Spleen (tissue), 7 donors: ENCODE measurements around the gene AHRR.

ENCODE experiments used
- POLR2AphosphoS5 ChIP-seq, 3 donors: sonication (generic); formaldehyde crosslinking; IDR thresholded peaks; one replicate each; pipeline ENCODE4 v1.5.1; 2017; ENCODE audit warnings: antibody characterized with exemption in 3 of 3
- TF ChIP-seq, protein P1 (sequence below), 11 experiments: fragments of 200-600 bp in 7 of 11; fragments of 450-650 bp in 4 of 11; sonication (generic) in 4 of 11; IDR thresholded peaks in 8 of 11; conservative IDR thresholded peaks in 3 of 11; 1 replicate in 7 of 11; 2 replicates in 4 of 11; pipeline versions ENCODE4 v1.4.0 to v1.8.0; 2016 to 2021; ENCODE audit warnings: antibody characterized with exemption in 11 of 11, inconsistent platforms in 4 of 11, mild to moderate bottlenecking in 1 of 11
- donor health status: DM: no; HTN: no; CAD: no; lungs with moderate emphysema.
- donor health status: DM: no; HTN: no; CAD: no.
- donor health status: DM: no; HTN: no; CAD: no.

DNA sequence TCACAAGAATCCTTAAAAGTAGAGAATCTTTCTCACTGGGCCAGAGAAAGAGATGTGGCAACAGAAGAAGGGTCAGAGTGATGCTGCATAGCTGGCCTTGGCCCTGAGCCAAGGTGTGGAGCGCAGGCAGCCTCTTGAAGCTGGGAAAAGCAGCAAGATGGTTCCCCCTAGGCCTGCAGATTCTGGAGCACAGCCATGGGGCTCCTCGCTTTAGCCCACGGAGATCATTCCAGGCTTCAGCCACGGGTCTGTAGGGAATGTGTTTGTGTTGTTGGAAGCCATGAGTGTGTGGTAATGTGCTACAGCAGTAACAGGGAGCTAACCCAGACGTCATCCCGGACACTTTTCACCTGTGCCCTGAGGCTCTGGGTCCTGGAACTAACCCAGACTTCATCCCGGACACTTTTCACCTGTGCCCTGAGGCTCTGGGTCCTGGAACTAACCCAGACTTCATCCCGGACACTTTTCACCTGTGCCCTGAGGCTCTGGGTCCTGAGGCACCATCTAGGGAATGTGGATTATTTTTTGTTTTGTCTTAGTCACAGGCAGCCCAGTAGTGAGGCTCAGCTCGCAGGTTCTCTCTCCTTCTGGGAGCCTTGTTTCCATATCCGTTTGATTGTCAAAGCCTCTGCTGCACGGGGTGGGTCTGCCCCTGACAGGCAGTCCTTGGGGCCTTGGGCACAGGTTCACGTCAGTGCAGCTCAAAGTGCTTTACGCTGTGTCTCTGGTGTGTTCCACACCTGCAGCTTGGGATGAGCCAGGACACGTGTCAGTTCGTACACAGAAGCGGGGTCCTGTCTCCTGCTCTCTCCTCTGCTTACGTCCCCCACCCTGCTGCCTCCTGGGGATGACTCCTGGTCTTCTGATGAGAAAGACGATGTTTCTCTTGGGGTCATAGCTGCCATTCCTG lies 65.2 kb downstream of the AHRR start:
- TF ChIP-seq, protein P1, sequence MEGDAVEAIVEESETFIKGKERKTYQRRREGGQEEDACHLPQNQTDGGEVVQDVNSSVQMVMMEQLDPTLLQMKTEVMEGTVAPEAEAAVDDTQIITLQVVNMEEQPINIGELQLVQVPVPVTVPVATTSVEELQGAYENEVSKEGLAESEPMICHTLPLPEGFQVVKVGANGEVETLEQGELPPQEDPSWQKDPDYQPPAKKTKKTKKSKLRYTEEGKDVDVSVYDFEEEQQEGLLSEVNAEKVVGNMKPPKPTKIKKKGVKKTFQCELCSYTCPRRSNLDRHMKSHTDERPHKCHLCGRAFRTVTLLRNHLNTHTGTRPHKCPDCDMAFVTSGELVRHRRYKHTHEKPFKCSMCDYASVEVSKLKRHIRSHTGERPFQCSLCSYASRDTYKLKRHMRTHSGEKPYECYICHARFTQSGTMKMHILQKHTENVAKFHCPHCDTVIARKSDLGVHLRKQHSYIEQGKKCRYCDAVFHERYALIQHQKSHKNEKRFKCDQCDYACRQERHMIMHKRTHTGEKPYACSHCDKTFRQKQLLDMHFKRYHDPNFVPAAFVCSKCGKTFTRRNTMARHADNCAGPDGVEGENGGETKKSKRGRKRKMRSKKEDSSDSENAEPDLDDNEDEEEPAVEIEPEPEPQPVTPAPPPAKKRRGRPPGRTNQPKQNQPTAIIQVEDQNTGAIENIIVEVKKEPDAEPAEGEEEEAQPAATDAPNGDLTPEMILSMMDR (IDR thresholded peaks at IDR 0.05 in 8 of 11, conservative IDR thresholded peaks at IDR 0.05 in 3 of 11): no peak
- TF ChIP-seq POLR2AphosphoS5 (IDR thresholded peaks at IDR 0.05): no peak
